ENCODE data around the gene DBF4B. TPM values are rescaled to one million over a fixed set of nuclear protein-coding genes. Genes with fewer than 3 reads are reported as not detected.

The DBF4B gene
- total and polyA plus RNA-seq, 2 of the 13 experiments (the other 11 are each of a cell fraction or from before 2014, with no cell fraction given): 11.7 to 13.2 TPM

GRCh38 chr17:44689477-44690217 is 18.8 kb upstream of the DBF4B start, which contains the start of gene CCDC43 (continued):
- TF ChIP-seq ZNF318 (CRISPR knock-in tag; IDR thresholded peaks at IDR 0.05): peak; percentile 42; the same call in 1 of the 2 replicates
- 0 out of 2 replicates have a peak, but pooled peaks have one; percentile 30 for TF ChIP-seq MLXIP (CRISPR knock-in tag; IDR thresholded peaks at IDR 0.05; ENCODE audit: borderline replicate concordance)
- peak; percentile 20; the same call in 1 of the 2 replicates for TF ChIP-seq ZNF224 (CRISPR knock-in tag; IDR thresholded peaks at IDR 0.05)
- TF ChIP-seq ZNF784 (CRISPR knock-in tag; IDR thresholded peaks at IDR 0.05; ENCODE audit: borderline replicate concordance): peak; percentile 98
- 0 out of 2 replicates have a peak, but pooled peaks have one; percentile 24 for TF ChIP-seq ZBTB21 (CRISPR knock-in tag; IDR thresholded peaks at IDR 0.05)
- TF ChIP-seq ZNF251 (CRISPR knock-in tag; IDR thresholded peaks at IDR 0.05): 0 out of 2 replicates have a peak, but pooled peaks have one; percentile 70
- 0 out of 2 replicates have a peak, but pooled peaks have one; percentile 47 for TF ChIP-seq SKIL (CRISPR knock-in tag; IDR thresholded peaks at IDR 0.05; ENCODE audit: borderline replicate concordance)
- peak; percentile 91; the same call in 1 of the 2 replicates for TF ChIP-seq SNAI1 (CRISPR knock-in tag; IDR thresholded peaks at IDR 0.05; ENCODE audit: borderline replicate concordance)
- TF ChIP-seq ELF1 (CRISPR knock-in tag; IDR thresholded peaks at IDR 0.05): peak; percentile 80
- TF ChIP-seq KDM3A (CRISPR knock-in tag; IDR thresholded peaks at IDR 0.05; ENCODE audit: low read depth): peak; percentile 86
- TF ChIP-seq ZNF432 (CRISPR knock-in tag; IDR thresholded peaks at IDR 0.05; ENCODE audit: borderline replicate concordance): no peak
- peak; percentile 83 for TF ChIP-seq MAX (IDR thresholded peaks at IDR 0.05)
- peak; percentile 50; the same call in 1 of the 2 replicates for TF ChIP-seq ARNTL (CRISPR knock-in tag; IDR thresholded peaks at IDR 0.05)

All from HepG2 (cell line).